Lower lobe of right lung (tissue), 2 donors: ENCODE results near the gene BMP7. TPM values are rescaled to one million over a fixed set of nuclear protein-coding genes. Genes with fewer than 3 reads are reported as not detected.

Experiments used
- ATAC-seq, 2 donors: fragments of 200-7000 bp; cut with Tn5 transposase; one replicate each; pipeline ENCODE4 v1.9.1; 2020 to 2022; ENCODE audit warnings: mild to moderate bottlenecking in 2 of 2, moderate library complexity in 2 of 2
- DNase-seq: peaks from one replicate; pipeline ENCODE4 v3.0.0-alpha.2; 2020
- H3K27ac ChIP-seq: fragments of 200-600 bp; one replicate; pipeline ENCODE4 v1.8.0; 2022
- H3K27me3 ChIP-seq: fragments of 200-600 bp; one replicate; pipeline ENCODE4 v1.8.0; 2022; ENCODE audit warnings: low read depth
- H3K36me3 ChIP-seq: fragments of 200-600 bp; one replicate; pipeline ENCODE4 v1.8.0; 2022; ENCODE audit warnings: mild to moderate bottlenecking
- H3K4me1 ChIP-seq: fragments of 200-600 bp; one replicate; pipeline ENCODE4 v1.8.0; 2022
- H3K4me3 ChIP-seq: fragments of 200-600 bp; one replicate; pipeline ENCODE4 v1.8.0; 2022; ENCODE audit warnings: mild to moderate bottlenecking
- H3K9me3 ChIP-seq: fragments of 200-600 bp; one replicate; pipeline ENCODE4 v1.8.0; 2022
- CTCF ChIP-seq: fragments of 200-600 bp; IDR thresholded peaks from one replicate; pipeline ENCODE4 v1.8.0; 2022; ENCODE audit warnings: antibody characterized with exemption, mild to moderate bottlenecking
- intact Hi-C: fragments of 100-400 bp; cut with DNase I; formaldehyde crosslinking; loops from one replicate; pipeline ENCODE4 v1.11.0; 2022
- total RNA-seq: library from RNA; stranded (reverse); fragmentation: NEBNext Ultra II Directional; extraction: Animal tissue kit (Norgen Biotek cat#: 25700); gene quantifications from one replicate; pipeline ENCODE4 v1.2.1, GENCODE V29; 2021
- donor health status: DM: no; HTN: yes; CAD: no; lungs with severe emphysema.

BMP7 gene
- total RNA-seq, 1 donor from 2014 or later: 0.74 TPM

GRCh38 chr20:57177636-57178280 is 88.7 kb downstream of the BMP7 start:
- DNase-seq (no peak), ATAC-seq (no peak)
- Histone ChIP-seq H3K4me1 (no peaks in the 10 kb centered on the region), H3K27ac (no peak overlapping the region), H3K27me3 (peaks cover 7% of the 10 kb centered on the region), H3K36me3 (no peaks in the 10 kb centered on the region), H3K9me3 (no peaks in the 10 kb centered on the region), H3K4me3 (no peak overlapping the region)
- no peak for TF ChIP-seq CTCF
- intact Hi-C loops: no loop called here

DNA sequence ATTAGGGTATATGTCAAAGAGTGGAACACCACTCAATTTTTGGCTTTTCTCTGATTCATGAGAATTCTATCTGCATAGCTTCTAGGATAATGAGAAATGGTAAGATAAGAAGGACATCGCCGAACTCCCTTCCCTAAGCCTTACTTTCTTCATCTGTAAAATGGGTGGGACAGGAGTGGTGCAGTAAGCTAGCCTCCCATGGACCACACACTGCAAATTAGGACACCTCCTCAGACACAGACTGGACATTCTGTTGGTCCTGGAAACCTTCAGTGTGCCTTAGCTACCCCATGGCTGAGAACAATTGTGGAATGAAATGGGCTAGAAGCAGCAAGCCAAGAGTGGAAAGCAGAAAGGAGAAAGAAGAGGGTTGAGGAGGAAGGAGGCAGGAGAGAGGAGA is 89.6 kb downstream of the BMP7 start:
- H3K4me1 ChIP-seq: no peaks in the 10 kb centered on the region
- intact Hi-C loops: no loop called here
- no peaks in the 10 kb centered on the region for H3K9me3 ChIP-seq
- H3K4me3 ChIP-seq: no peak overlapping the region
- peaks cover 6% of the 10 kb centered on the region for H3K27me3 ChIP-seq
- ATAC-seq (no peak), DNase-seq (no peak)
- TF ChIP-seq CTCF: no peak
- no peaks in the 10 kb centered on the region for H3K36me3 ChIP-seq
- H3K27ac ChIP-seq: no peak overlapping the region

DNA sequence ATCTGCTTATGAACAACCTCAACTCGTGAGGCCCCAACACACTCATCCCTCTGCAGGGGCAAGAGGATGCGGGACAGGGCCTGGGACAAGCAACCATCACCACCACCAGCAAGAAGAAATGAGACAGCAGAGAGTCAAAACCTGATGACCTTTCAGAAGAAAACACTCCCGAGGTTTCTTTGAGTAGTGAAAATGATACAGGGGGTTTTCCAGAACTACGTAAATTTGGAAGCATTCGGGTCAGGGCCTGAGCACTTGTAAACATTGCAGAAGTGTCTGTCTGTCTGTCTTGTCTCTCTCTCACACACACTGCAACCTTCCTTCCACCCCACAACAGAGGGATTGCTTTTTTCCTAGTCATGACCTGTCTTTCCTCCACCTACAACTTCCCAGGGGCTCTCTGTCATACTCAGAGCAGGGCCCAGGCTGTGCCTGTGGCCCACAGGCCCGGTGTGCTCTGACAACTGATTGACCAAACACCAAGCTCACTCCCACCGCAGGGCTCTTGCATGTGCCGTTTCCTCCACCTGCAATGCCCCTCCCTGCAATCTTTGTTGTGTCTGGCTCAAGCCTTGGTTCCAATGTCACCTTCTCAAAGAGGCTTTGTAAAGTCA is 90.9 kb downstream of the BMP7 start:
- no peaks in the 10 kb centered on the region for H3K36me3 ChIP-seq
- ATAC-seq: no peak
- H3K27me3 ChIP-seq: no peaks in the 10 kb centered on the region
- no peak for DNase-seq
- no peak for TF ChIP-seq CTCF
- H3K4me3 ChIP-seq: no peak overlapping the region
- intact Hi-C loops: no loop called here
- H3K4me1 ChIP-seq: no peaks in the 10 kb centered on the region
- H3K27ac ChIP-seq: no peak overlapping the region
- no peaks in the 10 kb centered on the region for H3K9me3 ChIP-seq

DNA sequence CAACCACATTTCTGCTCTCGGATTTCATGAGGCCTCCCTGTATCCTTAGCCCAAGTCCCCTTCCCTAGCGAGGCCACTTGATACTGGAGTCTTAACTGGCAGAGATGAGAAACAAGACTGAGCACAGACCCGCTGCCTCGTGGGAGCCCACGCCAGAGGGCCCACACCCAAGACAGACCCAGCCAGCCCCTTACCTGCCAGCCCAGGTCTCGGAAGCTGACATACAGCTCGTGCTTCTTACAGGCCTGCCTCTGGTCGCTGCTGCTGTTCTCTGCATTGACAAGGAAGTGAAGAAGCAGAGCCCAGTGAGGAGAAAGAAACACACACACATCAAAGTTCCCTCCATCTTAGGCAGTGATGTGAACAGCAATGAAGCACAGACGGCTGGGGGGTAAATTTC is 91.7 kb downstream of the BMP7 start:
- Histone ChIP-seq H3K27ac (no peak overlapping the region), H3K4me1 (no peaks in the 10 kb centered on the region), H3K9me3 (no peaks in the 10 kb centered on the region), H3K27me3 (no peaks in the 10 kb centered on the region), H3K36me3 (no peaks in the 10 kb centered on the region), H3K4me3 (no peak overlapping the region)
- TF ChIP-seq CTCF: no peak
- DNase-seq (no peak), ATAC-seq (no peak)
- intact Hi-C loops: no loop called here

GRCh38 chr20:57173986-57174385 is 92.5 kb downstream of the BMP7 start:
- no peak for DNase-seq

More at GRCh38 chr20:57173986-57174385, 92.5 kb downstream of the BMP7 start:
- Histone ChIP-seq H3K4me3 (no peak overlapping the region), H3K4me1 (no peaks in the 10 kb centered on the region), H3K9me3 (no peaks in the 10 kb centered on the region), H3K27ac (no peak overlapping the region), H3K27me3 (no peaks in the 10 kb centered on the region), H3K36me3 (no peaks in the 10 kb centered on the region)
- intact Hi-C loops: no loop called here
- ATAC-seq: no peak
- TF ChIP-seq CTCF: no peak
